ENCODE results near the gene XKRX.

DNA sequence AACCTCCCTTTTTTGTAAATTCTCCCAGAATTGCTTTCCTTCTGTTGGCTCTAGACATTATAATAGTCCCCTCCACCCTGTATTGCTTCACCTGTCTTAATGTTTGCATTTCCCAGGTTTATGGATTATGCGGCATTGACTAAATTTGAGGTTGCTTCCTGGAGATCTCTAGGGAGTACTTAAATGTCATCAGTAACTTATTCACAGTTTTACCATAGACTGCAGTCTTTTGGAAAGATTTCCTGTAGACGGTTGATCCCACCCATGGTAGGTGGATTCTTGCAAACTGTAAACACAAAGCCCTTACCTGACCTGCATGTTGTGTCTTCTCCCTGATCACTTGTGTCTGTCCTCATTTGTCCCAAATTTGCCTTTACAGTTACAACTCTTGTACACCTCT is 48.3 kb downstream of the XKRX start:
- TF ChIP-seq, protein P1, sequence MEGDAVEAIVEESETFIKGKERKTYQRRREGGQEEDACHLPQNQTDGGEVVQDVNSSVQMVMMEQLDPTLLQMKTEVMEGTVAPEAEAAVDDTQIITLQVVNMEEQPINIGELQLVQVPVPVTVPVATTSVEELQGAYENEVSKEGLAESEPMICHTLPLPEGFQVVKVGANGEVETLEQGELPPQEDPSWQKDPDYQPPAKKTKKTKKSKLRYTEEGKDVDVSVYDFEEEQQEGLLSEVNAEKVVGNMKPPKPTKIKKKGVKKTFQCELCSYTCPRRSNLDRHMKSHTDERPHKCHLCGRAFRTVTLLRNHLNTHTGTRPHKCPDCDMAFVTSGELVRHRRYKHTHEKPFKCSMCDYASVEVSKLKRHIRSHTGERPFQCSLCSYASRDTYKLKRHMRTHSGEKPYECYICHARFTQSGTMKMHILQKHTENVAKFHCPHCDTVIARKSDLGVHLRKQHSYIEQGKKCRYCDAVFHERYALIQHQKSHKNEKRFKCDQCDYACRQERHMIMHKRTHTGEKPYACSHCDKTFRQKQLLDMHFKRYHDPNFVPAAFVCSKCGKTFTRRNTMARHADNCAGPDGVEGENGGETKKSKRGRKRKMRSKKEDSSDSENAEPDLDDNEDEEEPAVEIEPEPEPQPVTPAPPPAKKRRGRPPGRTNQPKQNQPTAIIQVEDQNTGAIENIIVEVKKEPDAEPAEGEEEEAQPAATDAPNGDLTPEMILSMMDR (IDR thresholded peaks at IDR 0.05), result no peak
- no peak for TF ChIP-seq POLR2AphosphoS5 (IDR thresholded peaks at IDR 0.05)
- TF ChIP-seq EP300 (IDR thresholded peaks at IDR 0.05), result no peak
